Neuronal stem cell (in vitro differentiated cells): Measurements from ENCODE around the gene TIMM10B.
A peak's percentile ranks its signal among the peaks of the same experiment; 100 is the strongest.

ENCODE experiments used
- DNase-seq: peaks from one replicate; pipeline ENCODE4 v3.0.0-alpha.2; 2013; ENCODE audit warnings: low spot score
- H2AFZ ChIP-seq: one replicate; pipeline ENCODE4 v1.6.1; 2013; ENCODE audit warnings: mild to moderate bottlenecking, low read length, inconsistent platforms
- H2AK5ac ChIP-seq: 2 replicates; pipeline ENCODE4 v1.6.1; 2013; ENCODE audit warnings: low read depth, mild to moderate bottlenecking, inconsistent platforms, low read length, moderate library complexity, mixed read lengths
- H2BK120ac ChIP-seq: 2 replicates; pipeline ENCODE4 v1.6.1; 2013; ENCODE audit warnings: low read depth, mild to moderate bottlenecking, inconsistent platforms, low read length, moderate library complexity, mixed read lengths
- H2BK12ac ChIP-seq: one replicate; pipeline ENCODE4 v1.6.1; 2013; ENCODE audit warnings: low read length, inconsistent platforms
- H2BK15ac ChIP-seq: 2 replicates; pipeline ENCODE4 v1.6.1; 2013; ENCODE audit warnings: mild to moderate bottlenecking, low read length, inconsistent platforms, mixed read lengths
- H2BK5ac ChIP-seq: one replicate; pipeline ENCODE4 v1.6.1; 2013; ENCODE audit warnings: inconsistent platforms, mild to moderate bottlenecking, low read length, moderate library complexity
- H3K14ac ChIP-seq: one replicate; pipeline ENCODE4 v1.6.1; 2013; ENCODE audit warnings: low read length, inconsistent platforms
- H3K18ac ChIP-seq: 2 replicates; pipeline ENCODE4 v1.6.1; 2013; ENCODE audit warnings: low read length, inconsistent platforms
- H3K23ac ChIP-seq: 2 replicates; pipeline ENCODE4 v1.6.1; 2013; ENCODE audit warnings: low read depth, mild to moderate bottlenecking, mixed read lengths, low read length, inconsistent platforms; ENCODE audit not compliant: poor library complexity
- H3K27ac ChIP-seq: replicated peaks from 3 replicates; pipeline ENCODE4 v1.5.1; 2013; ENCODE audit warnings: low read length, inconsistent platforms
- H3K27me3 ChIP-seq, 3 experiments: 2 replicates each; pipeline ENCODE4 v1.6.1; 2013; ENCODE audit warnings: low read length in 3 of 3, mild to moderate bottlenecking in 2 of 3, inconsistent platforms in 1 of 3, low read depth in 1 of 3, mixed read lengths in 1 of 3, moderate library complexity in 1 of 3; ENCODE audit not compliant: control insufficient read depth in 3 of 3, insufficient read depth in 3 of 3
- H3K36me3 ChIP-seq, 2 donors: replicated peaks in 1 of 2; 2 replicates each; pipeline ENCODE4 v1.6.1; 2013; ENCODE audit warnings: low read length in 2 of 2; ENCODE audit not compliant: control insufficient read depth in 2 of 2, insufficient read depth in 2 of 2
- H3K4ac ChIP-seq: 2 replicates; pipeline ENCODE4 v1.6.1; 2013; ENCODE audit warnings: inconsistent platforms, mild to moderate bottlenecking, low read length, moderate library complexity
- H3K4me1 ChIP-seq, 2 donors: 1 replicate in 1 of 2; 2 replicates in 1 of 2; pipeline ENCODE4 v1.6.1; 2013; ENCODE audit warnings: low read length in 2 of 2, low read depth in 1 of 2; ENCODE audit not compliant: control insufficient read depth in 2 of 2, insufficient read depth in 1 of 2
- H3K4me2 ChIP-seq: one replicate; pipeline ENCODE4 v1.6.1; 2013; ENCODE audit warnings: mild to moderate bottlenecking, low read length, inconsistent platforms; ENCODE audit not compliant: insufficient read depth, poor library complexity, severe bottlenecking
- H3K4me3 ChIP-seq, 2 donors: 2 replicates each; pipeline ENCODE4 v1.5.1; 2013; ENCODE audit warnings: low read length in 2 of 2, mild to moderate bottlenecking in 2 of 2, inconsistent platforms in 1 of 2, moderate library complexity in 1 of 2
- H3K79me1 ChIP-seq: one replicate; pipeline ENCODE4 v1.6.1; 2013; ENCODE audit warnings: low read depth, mild to moderate bottlenecking, inconsistent platforms, low read length, moderate library complexity
- H3K9ac ChIP-seq: one replicate; pipeline ENCODE4 v1.6.1; 2013; ENCODE audit warnings: mild to moderate bottlenecking, low read depth, low read length, inconsistent platforms; ENCODE audit not compliant: poor library complexity
- H3K9me3 ChIP-seq, 2 donors: replicated peaks in 1 of 2; 2 replicates each; pipeline versions ENCODE3 to v1.6.1; 2013; ENCODE audit warnings: low read length in 2 of 2, mild to moderate bottlenecking in 2 of 2, inconsistent platforms in 1 of 2, low read depth in 1 of 2, mixed read lengths in 1 of 2, moderate library complexity in 1 of 2; ENCODE audit not compliant: control insufficient read depth in 2 of 2, insufficient read depth in 1 of 2
- H4K8ac ChIP-seq: one replicate; pipeline ENCODE4 v1.6.1; 2013; ENCODE audit warnings: low read depth, mild to moderate bottlenecking, inconsistent platforms, low read length, moderate library complexity
- H4K91ac ChIP-seq: one replicate; pipeline ENCODE4 v1.6.1; 2013; ENCODE audit warnings: low read length, low read depth, mild to moderate bottlenecking, inconsistent platforms; ENCODE audit not compliant: poor library complexity
- WGBS, 2 donors: extraction: QIAGEN DNeasy Blood & Tissue Kit; methylation state at CpG; one replicate each; pipeline ENCODE4 v1.1.7; 2013; ENCODE audit warnings: missing lambda C conversion rate in 2 of 2, mixed read lengths in 1 of 2; ENCODE audit not compliant: insufficient read length in 2 of 2, insufficient replicate concordance in 1 of 2; ENCODE audit errors: extremely low coverage in 2 of 2; 5-methylcytosine and 5-hydroxymethylcytosine counted together

The TIMM10B gene

DNA sequence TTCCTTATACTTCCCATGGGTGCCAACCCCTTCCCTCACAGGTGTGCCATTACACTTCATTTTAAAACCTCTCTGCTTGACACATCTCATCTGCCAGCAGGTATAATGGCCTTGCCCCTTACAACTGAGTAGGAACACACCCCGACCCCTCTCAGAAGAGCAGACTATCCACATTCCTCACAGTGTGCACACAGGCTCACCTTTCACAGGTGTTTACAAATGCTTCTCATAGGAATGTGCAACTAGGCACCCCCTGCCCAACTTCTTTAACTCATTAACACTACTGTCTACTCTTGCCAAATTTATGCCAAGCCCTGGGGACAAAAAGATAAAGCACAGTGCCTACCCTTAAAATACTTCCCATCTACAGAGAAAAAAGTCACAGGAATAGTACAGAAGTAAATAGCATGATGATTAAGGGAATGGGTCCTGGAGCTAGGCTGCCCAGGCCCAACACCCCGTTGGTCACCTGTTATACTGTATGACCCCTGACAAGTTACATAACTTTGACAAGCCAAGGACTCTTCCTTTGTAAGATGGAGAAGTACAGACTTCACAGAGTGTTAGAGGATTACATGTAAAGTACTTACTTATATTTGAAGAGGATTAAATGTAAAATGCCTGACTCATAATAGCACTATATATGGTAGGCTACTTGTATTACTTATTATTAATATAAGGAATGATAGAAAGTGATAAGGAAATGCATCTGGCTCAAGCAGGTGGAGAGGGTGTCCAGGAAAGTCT is 22.8 kb upstream of the TIMM10B start:
- Histone ChIP-seq H3K27ac (no peak overlapping the region), H3K36me3 (peaks cover 29 to 55% of the 10 kb centered on the region in 2 donors)
- no CpG with 5 or more reads among the region's 2 CpGs for WGBS, 2 donors

GRCh38 chr11:6459099-6459450 is 22.2 kb upstream of the TIMM10B start:
- H3K23ac ChIP-seq = no peak overlapping the region
- no peak overlapping the region for H3K27ac ChIP-seq
- H3K4me2 ChIP-seq = no peak overlapping the region
- peaks cover 29 to 61% of the 10 kb centered on the region in 2 donors for H3K36me3 ChIP-seq
- H2AFZ ChIP-seq = no peak overlapping the region
- H3K4me1 ChIP-seq = no peaks in the 10 kb centered on the region
- no peak overlapping the region for H2BK15ac ChIP-seq
- no peak for DNase-seq
- no peak overlapping the region for H3K14ac ChIP-seq
- peaks cover 3% of the 10 kb centered on the region for H3K79me1 ChIP-seq
- no peak overlapping the region for H2BK5ac ChIP-seq
- no peak overlapping the region for H3K4ac ChIP-seq
- WGBS, 2 donors = no CpG with 5 or more reads among the region's 1 CpG
- H2BK120ac ChIP-seq = no peak overlapping the region
- no peaks in the 10 kb centered on the region for H3K27me3 ChIP-seq
- no peak overlapping the region for H2AK5ac ChIP-seq
- H3K4me3 ChIP-seq = no peak overlapping the region
- no peak overlapping the region for H3K9ac ChIP-seq
- H3K9me3 ChIP-seq = no peaks in the 10 kb centered on the region
- no peak overlapping the region for H2BK12ac ChIP-seq
- H3K18ac ChIP-seq = no peak overlapping the region
- H4K8ac ChIP-seq = no peak overlapping the region
- no peak overlapping the region for H4K91ac ChIP-seq

More for the DNA sequence above, 22.8 kb upstream of the TIMM10B start:
- Histone ChIP-seq H3K9ac (no peak overlapping the region), H3K4ac (no peak overlapping the region), H4K8ac (no peak overlapping the region), H3K14ac (no peak overlapping the region), H3K4me3 (no peak overlapping the region), H3K4me1 (no peaks in the 10 kb centered on the region), H2AK5ac (no peak overlapping the region), H2BK15ac (no peak overlapping the region), H2BK12ac (no peak overlapping the region), H2AFZ (no peak overlapping the region), H3K23ac (no peak overlapping the region), H3K27me3 (no peaks in the 10 kb centered on the region), H3K4me2 (no peak overlapping the region), H3K9me3 (no peaks in the 10 kb centered on the region), H2BK120ac (no peak overlapping the region), H2BK5ac (no peak overlapping the region), H3K18ac (no peak overlapping the region), H3K79me1 (peaks cover 3% of the 10 kb centered on the region), H4K91ac (no peak overlapping the region)
- DNase-seq = no peak

GRCh38 chr11:6468712-6469495 is 12.4 kb upstream of the TIMM10B start:
- peak; percentile 88 for DNase-seq
- H3K23ac ChIP-seq = no peak overlapping the region
- H3K18ac ChIP-seq = no peak overlapping the region
- H3K36me3 ChIP-seq = peaks cover 3 to 16% of the 10 kb centered on the region in 2 donors
- no peak overlapping the region for H2BK5ac ChIP-seq
- no peak overlapping the region for H4K91ac ChIP-seq
- H3K9ac ChIP-seq = no peak overlapping the region
- no peak overlapping the region for H4K8ac ChIP-seq
- H3K79me1 ChIP-seq = no peaks in the 10 kb centered on the region
- H2BK12ac ChIP-seq = no peak overlapping the region
- peak overlapping the region; percentile 30 for H3K4me2 ChIP-seq
- H2AK5ac ChIP-seq = no peak overlapping the region
- no CpG with 5 or more reads among the region's 6 CpGs for WGBS, 2 donors
- H2BK120ac ChIP-seq = no peak overlapping the region
- no peak overlapping the region for H3K14ac ChIP-seq
- no peak overlapping the region for H2BK15ac ChIP-seq
- no peak overlapping the region for H3K4ac ChIP-seq
- H3K27me3 ChIP-seq = no peaks in the 10 kb centered on the region
- H3K4me3 ChIP-seq = no peak overlapping the region
- no peaks in the 10 kb centered on the region for H3K9me3 ChIP-seq
- no peak overlapping the region for H3K27ac ChIP-seq
- peaks cover 7 to 16% of the 10 kb centered on the region in 2 donors for H3K4me1 ChIP-seq
- peak overlapping the region; percentile 78 for H2AFZ ChIP-seq

- WGBS, 2 donors = no CpG with 5 or more reads among the region's 1 CpG
Measured at GRCh38 chr11:6469599-6469998, 11.7 kb upstream of the TIMM10B start.

More at GRCh38 chr11:6469599-6469998, 11.7 kb upstream of the TIMM10B start:
- H3K23ac ChIP-seq = no peak overlapping the region
- H3K14ac ChIP-seq = no peak overlapping the region
- H2BK12ac ChIP-seq = no peak overlapping the region
- no peaks in the 10 kb centered on the region for H3K27me3 ChIP-seq
- no peak overlapping the region for H4K8ac ChIP-seq
- H3K9ac ChIP-seq = no peak overlapping the region
- no peak overlapping the region for H3K18ac ChIP-seq
- H3K9me3 ChIP-seq = no peaks in the 10 kb centered on the region
- H3K4me1 ChIP-seq = peaks cover 7 to 18% of the 10 kb centered on the region in 2 donors
- no peak overlapping the region for H2BK5ac ChIP-seq
- H4K91ac ChIP-seq = no peak overlapping the region
- no peak overlapping the region for H2AK5ac ChIP-seq
- peak overlapping the region; percentile 78 for H2AFZ ChIP-seq
- no peak overlapping the region for H2BK15ac ChIP-seq
- no peak overlapping the region for H3K27ac ChIP-seq
- no peak overlapping the region for H3K4me2 ChIP-seq
- H3K79me1 ChIP-seq = no peaks in the 10 kb centered on the region
- no peak overlapping the region for H2BK120ac ChIP-seq
- no peak for DNase-seq
- H3K4me3 ChIP-seq = no peak overlapping the region
- H3K4ac ChIP-seq = no peak overlapping the region
- H3K36me3 ChIP-seq = peaks cover 3 to 9% of the 10 kb centered on the region in 2 donors
